GM18951 (cell line): ENCODE results near the gene SUMO3.
A peak's percentile ranks its signal among the peaks of the same experiment; 100 is the strongest.

Experiments
- POLR2A ChIP-seq: IDR thresholded peaks from 4 replicates; pipeline ENCODE4 v1.6.1; 2011; ENCODE audit warnings: mild to moderate bottlenecking; ENCODE audit not compliant: insufficient read length, insufficient read depth; ENCODE audit errors: extremely low read depth
- in situ Hi-C: fragments of 300-500 bp; cut with MboI; formaldehyde crosslinking; loops from one replicate; pipeline ENCODE4 v1.12.0; 2022; ENCODE audit warnings: low sequenced_read_pairs, mixed read lengths, inconsistent platforms; ENCODE audit not compliant: unreplicated experiment

SUMO3 gene

DNA sequence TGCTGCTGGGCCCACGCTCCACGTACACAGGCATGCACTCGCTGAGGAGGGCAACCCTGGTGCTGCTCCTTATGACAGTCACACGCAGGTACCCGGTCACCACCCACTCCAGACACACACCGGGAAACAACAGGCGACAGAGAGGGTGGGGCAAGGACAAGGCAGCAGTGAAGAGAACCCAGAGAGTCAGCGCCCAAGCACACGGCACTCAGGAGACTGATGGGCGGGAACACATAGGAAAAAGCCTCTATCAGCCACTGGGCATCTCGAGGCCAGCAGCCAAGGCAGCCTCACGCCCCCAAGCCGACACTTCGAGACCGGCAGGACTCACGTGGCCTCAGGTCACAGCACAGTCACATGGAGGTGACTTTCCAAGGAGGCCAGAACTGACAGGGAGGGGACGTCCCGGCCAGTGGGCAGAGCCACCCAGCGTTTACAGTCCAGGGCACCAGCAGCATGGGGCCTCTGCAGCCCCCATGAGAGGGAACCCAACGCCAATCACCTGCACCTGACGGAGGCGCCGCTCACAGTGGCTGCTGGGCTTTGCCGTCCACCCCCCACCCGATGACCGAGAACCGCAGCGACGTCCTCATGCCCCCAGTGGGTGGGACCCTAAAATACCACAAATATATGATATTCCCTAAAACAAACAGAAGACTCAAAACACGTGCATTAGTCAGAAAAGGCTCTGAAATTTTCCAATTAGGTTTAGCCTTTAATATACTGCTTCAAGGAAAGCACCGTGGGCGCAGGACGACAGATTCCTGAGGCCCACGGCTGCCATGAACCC is 35.9 kb upstream of the SUMO3 start:
- in situ Hi-C loops = no loop called here
- TF ChIP-seq POLR2A = no peak

DNA sequence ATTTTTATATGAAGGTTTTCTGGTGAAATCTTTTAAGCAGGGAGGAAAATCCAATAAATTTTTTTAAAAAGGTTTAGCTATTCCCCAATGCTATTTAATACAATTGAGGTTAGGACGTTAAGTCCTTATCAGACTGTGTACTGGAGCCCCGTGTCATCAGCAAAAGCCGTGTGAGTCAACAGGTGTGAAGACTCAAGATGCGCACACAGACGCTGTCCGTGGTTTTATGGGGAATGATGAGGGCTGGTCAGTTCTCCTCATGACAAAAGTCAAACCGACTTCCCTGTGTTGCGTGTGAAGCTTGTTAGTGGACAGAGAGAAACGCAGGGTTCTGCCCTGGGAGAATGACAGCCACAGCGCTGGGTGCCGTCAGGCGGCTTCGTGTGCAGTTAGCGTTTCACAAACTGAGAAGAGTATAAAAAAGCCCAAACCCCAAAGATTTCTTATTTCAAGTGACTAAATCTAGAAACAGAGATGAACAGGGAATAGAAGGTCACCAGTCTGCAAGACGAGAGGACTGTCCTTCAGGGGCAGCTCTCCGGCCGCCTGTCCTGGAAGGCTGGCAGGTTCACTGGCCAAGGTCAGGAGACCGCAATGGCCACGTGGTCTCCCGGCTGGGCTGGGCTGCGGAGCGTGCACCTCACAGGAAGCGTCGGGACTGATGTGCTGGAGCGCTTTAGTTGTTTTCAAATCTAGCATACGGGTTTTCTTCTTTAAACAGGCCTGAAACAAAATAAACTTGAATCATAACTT is 33.2 kb upstream of the SUMO3 start:
- no peak for TF ChIP-seq POLR2A
- in situ Hi-C loops = no loop called here

DNA sequence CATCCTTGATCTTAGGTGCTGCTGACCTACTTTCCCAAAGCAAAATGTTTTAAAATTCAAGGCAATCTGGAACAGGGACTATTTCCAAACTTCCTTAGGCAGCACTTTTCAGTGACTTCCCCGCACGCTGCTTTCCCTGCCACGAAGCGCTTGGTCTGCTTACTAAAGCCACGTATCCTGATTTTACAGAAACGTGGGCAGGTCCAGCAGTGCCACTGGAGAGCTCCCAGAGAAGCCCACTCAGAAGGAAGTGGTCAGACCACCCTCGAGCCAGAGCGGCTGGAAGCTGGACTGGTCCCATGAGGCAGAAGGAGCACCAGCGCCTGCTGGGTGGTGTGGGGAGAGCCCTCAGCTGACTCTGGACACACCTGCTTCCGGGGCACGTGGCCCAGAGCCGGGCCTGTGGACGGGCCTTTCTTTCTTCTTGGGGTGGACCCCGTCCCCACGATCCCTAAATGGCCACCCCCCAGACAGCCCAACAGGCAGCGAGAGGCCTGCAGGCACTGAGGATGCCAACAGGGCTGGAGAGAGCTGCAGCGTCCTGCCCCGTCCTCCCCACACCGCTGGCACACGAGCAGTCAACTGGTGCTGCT is 32.4 kb upstream of the SUMO3 start:
- in situ Hi-C loops = no loop called here
- no peak for TF ChIP-seq POLR2A

DNA sequence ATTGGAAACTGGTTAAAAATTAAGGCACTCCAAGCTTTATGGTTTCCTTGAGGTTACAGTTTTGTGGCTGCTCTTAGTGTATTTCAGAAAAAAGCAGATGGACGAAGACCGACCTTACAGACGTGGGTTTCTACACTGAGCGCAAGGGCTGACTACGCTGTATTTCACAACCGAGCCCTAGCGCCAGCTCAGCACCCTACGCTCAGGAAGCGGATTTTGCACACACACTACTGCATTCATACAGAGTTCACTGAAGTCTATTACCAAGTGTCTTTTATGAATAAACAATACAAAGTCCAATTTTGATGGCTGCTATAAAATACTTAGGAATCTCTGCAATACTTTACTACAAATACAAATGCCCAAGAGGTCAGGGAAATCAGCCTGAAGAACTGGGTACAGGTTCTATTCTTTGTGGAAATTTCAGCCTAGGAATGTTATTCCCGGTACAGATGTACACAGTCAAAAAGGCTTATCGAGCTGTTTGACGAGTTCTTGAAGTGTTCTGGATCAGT is 31.8 kb upstream of the SUMO3 start:
- in situ Hi-C loops = no loop called here

DNA sequence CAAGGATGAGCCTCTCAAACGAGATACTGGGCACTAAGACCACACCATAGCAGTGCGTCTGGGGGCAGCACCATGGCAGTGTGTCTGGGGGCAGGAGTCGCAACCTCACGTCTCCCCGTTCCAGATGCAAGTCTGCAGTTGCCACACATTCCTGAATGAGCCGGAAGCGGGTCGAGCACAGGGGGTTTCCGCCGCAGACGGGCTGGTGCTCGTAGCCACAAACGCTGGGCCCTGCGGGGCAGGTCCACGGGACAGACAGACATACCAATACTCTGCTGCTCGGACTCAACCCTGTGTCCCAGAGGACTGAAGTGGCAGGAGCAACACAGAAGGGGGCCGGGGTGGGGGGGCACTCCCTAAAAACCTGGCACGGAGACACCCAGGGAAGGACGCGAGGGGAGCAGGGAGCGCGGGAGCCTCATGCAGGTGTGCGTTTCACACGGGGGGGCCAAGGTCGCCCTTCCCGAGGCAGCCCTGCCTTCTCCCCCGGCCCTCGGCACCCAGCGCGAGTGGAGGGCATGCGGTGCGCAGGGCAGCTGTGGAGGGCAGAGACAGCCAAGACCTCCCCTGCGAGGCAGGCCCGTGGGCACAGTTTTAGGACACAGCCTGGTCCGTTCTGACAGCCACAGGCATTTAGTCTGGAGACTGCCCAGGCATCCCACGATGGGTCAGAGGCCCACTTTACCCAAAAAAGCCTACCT is 31.1 kb upstream of the SUMO3 start:
- TF ChIP-seq POLR2A = no peak
- in situ Hi-C loops = no loop called here

More for the DNA sequence above, 31.8 kb upstream of the SUMO3 start:
- no peak for TF ChIP-seq POLR2A

DNA sequence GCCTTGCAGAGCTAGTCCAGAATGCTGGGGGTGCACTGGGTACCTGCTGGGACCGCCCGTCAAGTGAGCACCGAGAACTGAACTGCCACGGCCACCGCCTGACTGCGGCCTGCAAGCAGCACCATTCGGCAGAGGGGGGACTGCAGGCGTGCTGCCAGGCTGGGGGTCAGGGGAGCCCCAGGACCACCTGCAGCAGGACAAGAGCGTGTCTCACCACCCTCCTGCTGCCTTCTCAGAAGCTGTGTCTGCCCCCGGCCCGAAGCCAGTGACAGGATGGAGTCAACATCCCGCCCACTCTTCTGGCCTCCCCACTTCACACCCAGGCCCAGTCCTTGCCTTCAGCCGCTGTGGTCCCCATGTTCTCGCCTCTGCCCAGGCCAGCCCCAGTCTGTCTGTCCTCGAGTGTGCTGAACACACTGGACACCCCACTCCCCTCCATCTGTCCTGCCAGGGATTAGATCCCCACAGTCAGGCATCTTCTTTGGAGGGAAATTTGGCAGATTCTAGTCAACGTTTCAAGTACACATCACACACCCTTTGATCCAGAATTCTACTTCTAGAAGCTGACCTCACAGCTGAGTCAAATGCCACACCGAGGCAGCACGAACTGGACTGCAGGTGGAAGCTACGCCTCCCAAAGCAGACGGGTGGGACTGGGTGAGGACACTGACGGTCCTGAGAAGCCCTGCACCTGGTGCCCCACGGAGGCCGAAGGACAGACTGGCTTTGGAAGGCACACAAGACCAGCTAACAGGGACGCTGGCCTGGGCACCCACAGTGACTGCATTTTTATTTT is 29.6 kb upstream of the SUMO3 start:
- no peak for TF ChIP-seq POLR2A
- in situ Hi-C loops = no loop called here

DNA sequence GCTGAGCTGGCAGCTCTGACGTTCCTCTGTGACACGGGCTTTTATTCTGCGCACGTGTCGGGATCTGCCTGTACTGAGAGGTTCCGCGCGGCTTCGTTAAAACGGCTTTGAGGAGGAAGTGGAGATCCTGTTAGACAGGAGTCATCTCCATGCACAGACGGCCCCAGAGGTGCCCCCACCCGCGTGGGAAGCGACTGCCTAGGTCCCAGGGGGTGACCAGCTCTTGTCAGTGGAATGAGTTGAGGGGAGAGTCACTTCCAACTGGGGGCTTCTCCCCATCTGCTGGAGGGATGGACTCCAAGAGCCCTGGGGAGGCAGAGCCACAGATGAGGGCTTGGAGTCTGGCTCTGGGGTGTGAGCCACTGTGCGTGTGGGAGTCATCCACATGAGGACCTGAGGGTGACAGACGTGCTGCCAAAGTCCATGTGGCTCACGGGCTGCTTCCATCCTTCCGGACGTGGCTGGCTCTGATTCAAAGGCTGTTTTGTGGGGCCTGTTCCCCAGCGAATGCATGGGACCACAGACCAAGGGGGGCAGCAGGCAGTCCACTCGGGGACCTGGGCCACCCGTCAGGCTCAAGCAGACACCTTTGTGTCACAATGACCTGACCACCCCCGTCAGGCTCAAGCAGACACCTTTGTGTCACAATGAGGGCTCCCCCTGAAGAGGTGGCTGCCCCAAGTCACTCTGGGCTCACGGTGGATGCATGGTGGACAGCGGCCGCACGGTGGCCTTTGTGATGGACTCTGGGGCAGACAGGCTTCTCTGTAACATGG is 28.8 kb upstream of the SUMO3 start:
- no peak for TF ChIP-seq POLR2A
- in situ Hi-C loops = no loop called here

DNA sequence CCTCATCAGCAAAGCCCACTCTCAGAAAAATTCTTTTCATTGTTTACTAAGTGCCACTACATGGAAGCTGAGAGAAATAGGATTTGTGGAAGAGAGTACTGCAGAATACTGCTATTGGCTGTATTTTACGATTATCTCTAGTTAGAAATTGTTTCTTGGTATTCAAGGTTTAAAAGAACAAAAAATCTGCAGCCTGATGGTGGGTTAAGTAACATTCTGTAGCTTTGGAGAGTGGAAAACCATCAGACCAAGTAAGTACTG is 28.3 kb upstream of the SUMO3 start:
- no peak for TF ChIP-seq POLR2A
- in situ Hi-C loops = no loop called here

DNA sequence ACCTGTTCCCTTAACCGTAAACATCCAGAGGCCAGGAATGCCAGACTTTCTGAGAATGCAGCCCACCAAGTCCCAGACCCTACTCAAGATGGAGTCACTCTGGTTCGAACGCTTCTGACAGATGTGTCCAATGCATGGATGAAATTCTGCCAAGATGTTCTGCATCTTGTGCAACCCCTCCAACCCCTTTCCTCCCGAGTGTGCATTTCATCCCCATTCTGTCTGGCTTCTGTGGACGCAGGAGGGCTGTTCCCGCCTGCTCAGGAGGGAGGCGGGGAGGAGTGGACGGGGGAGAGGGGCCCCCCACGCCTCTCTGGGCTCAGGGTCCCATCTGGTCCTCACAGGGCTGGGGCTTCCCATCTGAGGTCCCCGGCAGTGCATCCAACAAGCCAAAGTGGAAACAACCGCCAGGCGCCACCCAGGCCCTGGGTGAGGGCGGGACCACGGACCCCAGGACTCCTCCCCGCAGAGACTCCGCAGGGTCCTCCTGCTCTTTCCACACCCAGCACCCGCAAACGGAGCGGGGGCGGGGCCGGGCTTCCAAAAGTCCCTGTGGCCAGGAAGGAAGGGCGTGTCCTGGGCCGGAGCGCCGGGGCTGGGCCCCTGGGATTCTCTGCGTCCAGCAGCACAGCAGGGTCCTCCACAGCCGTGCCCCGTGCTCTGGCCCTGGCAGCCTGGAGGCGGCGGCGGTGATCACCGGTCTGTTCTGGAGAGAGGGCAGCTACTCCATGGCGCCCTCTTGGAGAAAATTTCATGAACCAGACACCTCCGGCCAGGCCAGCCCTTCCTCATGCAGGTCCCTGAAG is 27.8 kb upstream of the SUMO3 start:
- in situ Hi-C loops = no loop called here
- TF ChIP-seq POLR2A = peak; percentile 39

DNA sequence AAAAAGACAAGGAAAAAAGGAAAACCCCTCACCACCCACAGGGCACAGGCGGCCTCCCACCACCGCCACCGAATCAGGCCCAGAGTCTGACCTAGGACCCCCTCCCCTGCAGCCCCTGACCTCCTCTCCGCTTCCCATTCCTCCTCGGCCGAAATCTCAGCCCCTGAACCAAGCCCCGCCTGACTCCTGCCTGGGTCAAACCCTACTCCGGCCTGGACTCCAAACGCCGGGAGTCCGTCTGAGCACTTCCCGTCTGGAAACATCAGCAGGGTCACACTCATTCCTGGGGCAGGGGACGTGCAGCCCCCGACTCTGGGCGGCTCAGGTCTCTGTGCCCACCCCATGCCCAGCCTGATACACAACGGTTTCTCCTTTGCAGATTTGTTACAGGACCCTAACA is 26.4 kb upstream of the SUMO3 start:
- in situ Hi-C loops = no loop called here
- TF ChIP-seq POLR2A = no peak

DNA sequence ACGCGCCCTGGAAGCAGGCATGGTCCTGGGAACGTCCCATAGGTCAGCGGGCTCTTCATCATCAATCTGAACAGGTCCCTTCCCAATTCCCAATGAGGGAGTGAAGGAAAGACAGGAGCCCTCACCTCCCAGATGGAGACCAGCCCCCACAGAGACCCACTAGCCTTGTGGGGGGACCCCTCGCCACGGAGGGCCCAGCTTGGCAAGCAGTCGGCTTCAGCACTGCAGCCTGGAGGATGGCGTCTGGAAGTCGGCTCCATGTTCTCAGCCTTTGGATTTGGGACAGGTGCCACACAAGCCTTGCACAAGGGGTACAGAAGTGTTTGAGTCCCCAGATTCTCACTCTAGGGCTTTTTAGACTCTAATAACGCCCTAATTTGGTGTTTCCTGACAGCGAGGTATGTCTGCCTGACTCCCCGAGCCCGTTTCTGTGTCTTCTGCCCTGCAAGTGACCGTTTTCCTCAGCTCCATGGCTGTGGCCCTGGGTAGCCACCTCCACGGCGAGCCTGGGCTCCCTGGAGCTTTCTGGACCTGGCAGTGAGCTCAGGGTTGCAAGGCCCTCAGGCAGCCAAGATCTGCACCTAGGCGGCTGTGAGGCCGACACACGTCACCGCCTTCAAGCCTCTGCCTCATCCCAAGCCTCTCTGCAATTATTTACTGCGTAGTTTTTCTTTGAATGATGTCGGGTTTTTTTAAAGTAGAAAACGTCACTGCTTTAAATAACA is 25.0 kb upstream of the SUMO3 start:
- TF ChIP-seq POLR2A = no peak
- in situ Hi-C loops = no loop called here
